ENCODE results near the gene STYXL2. TPM values are rescaled to one million over a fixed set of nuclear protein-coding genes. Genes with fewer than 3 reads are reported as not detected.

The STYXL2 gene
- total and polyA plus RNA-seq, 9 of the 15 experiments (the other 6 are each of a cell fraction or from before 2014, with no cell fraction given), result not detected

GRCh38 chr1:167109125-167109524 is 15.2 kb downstream of the STYXL2 start (continued):
- TF ChIP-seq PCBP2 (IDR thresholded peaks at IDR 0.05; ENCODE audit: low read depth, low read length, poor library complexity, severe bottlenecking), result no peak
- TF ChIP-seq ELF2 (CRISPR knock-in tag; IDR thresholded peaks at IDR 0.05), result no peak
- no peak for TF ChIP-seq TCFL5 (CRISPR knock-in tag; conservative IDR thresholded peaks at IDR 0.05)
- no peak for TF ChIP-seq ZFP36 (IDR thresholded peaks at IDR 0.05; ENCODE audit: low read depth, low read length, partially characterized antibody)
- no peak for TF ChIP-seq ZFP1 (CRISPR knock-in tag; IDR thresholded peaks at IDR 0.05)
- no peak for TF ChIP-seq ZNF79 (CRISPR knock-in tag; IDR thresholded peaks at IDR 0.05; ENCODE audit: low read depth)

DNA sequence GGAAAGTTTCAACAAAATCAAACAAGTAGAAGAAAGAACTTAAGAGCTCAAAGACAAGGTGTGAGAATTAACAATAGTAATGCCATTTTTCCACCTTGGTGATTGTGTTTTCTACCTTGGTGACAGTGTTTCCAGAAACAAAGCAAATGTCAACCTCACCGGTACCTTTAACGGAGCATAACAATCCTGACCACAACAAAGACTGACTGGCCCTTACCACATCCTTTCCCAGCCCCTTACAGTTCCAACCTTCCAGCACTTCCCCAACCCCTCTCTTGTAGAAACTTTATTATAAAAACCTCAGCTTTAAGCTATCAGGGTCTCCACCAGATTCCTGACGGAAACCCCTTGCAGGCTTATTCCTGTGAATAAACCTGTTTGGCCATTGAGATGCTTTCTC is 16.7 kb downstream of the STYXL2 start:
- in situ Hi-C loops (cut with MboI) (no loop called here), intact Hi-C loops (cut with micrococcal nuclease) (no loop called here)
- CTCF ChIA-PET (ENCODE audit: low intra/inter-chr PET ratio), result no interaction called here

More for the DNA sequence above, 16.7 kb downstream of the STYXL2 start:
- H3K36me3 ChIP-seq (ENCODE audit: control insufficient read depth, insufficient read depth, low read length), result no peaks in the 10 kb centered on the region
- no peaks in the 10 kb centered on the region for H4K20me1 ChIP-seq (replicated peaks; ENCODE audit: control insufficient read depth, insufficient read depth, low read length)
- no TSS peak for BruUV-seq (replicated peaks)
- DNase-seq (ENCODE audit: extremely low read depth in 1 of 4, low spot score in 3 of 4), result no peak
- no peak overlapping the region for H3K9ac ChIP-seq (ENCODE audit: insufficient read depth in 1 of 2, low read depth in 2 of 2, low read length in 2 of 2)
- no peaks in the 10 kb centered on the region for H3K79me2 ChIP-seq (ENCODE audit: control insufficient read depth, insufficient read depth, low read length)
- FAIRE-seq, result no peak
- H3K4me3 ChIP-seq, result no peak overlapping the region
- POLR2A ChIA-PET, result no interaction called here
- no peak overlapping the region for H3K27ac ChIP-seq (ENCODE audit: extremely low read depth, low read depth, low read length)
- no peaks in the 10 kb centered on the region for H3K4me1 ChIP-seq (replicated peaks in 1 of 2; ENCODE audit: control insufficient read depth in 2 of 2, insufficient read depth in 2 of 2, low read length in 2 of 2)
- ATAC-seq, result no peak
- no peaks in the 10 kb centered on the region for H3K9me1 ChIP-seq (ENCODE audit: control insufficient read depth, insufficient read depth, low read length)
- peaks cover 3 to 26% of the 10 kb centered on the region in 2 experiments; a peak in 3 of 5 replicates for H3K27me3 ChIP-seq (ENCODE audit: control insufficient read depth in 2 of 2, insufficient read depth in 2 of 2, low read length in 2 of 2)
- no peak for TF ChIP-seq ZBTB1 (CRISPR knock-in tag; IDR thresholded peaks at IDR 0.05; ENCODE audit: borderline replicate concordance, low read depth)
- TF ChIP-seq, protein P1, sequence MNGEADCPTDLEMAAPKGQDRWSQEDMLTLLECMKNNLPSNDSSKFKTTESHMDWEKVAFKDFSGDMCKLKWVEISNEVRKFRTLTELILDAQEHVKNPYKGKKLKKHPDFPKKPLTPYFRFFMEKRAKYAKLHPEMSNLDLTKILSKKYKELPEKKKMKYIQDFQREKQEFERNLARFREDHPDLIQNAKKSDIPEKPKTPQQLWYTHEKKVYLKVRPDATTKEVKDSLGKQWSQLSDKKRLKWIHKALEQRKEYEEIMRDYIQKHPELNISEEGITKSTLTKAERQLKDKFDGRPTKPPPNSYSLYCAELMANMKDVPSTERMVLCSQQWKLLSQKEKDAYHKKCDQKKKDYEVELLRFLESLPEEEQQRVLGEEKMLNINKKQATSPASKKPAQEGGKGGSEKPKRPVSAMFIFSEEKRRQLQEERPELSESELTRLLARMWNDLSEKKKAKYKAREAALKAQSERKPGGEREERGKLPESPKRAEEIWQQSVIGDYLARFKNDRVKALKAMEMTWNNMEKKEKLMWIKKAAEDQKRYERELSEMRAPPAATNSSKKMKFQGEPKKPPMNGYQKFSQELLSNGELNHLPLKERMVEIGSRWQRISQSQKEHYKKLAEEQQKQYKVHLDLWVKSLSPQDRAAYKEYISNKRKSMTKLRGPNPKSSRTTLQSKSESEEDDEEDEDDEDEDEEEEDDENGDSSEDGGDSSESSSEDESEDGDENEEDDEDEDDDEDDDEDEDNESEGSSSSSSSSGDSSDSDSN (IDR thresholded peaks at IDR 0.05; ENCODE audit: borderline replicate concordance in 1 of 2, low read depth in 2 of 2, low read length in 2 of 2), result no peak
- TF ChIP-seq, protein P2, sequence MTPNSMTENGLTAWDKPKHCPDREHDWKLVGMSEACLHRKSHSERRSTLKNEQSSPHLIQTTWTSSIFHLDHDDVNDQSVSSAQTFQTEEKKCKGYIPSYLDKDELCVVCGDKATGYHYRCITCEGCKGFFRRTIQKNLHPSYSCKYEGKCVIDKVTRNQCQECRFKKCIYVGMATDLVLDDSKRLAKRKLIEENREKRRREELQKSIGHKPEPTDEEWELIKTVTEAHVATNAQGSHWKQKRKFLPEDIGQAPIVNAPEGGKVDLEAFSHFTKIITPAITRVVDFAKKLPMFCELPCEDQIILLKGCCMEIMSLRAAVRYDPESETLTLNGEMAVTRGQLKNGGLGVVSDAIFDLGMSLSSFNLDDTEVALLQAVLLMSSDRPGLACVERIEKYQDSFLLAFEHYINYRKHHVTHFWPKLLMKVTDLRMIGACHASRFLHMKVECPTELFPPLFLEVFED (CRISPR knock-in tag; conservative IDR thresholded peaks at IDR 0.05), result no peak
- TF ChIP-seq FIP1L1 (IDR thresholded peaks at IDR 0.05; ENCODE audit: low read depth, low read length, poor library complexity, severe bottlenecking), result no peak
- no peak for TF ChIP-seq SFPQ (IDR thresholded peaks at IDR 0.05; ENCODE audit: low read depth, low read length)
- H3K9me3 ChIP-seq (replicated peaks; ENCODE audit: control insufficient read depth, insufficient read depth, low read depth, low read length), result no peaks in the 10 kb centered on the region
- WGBS (ENCODE audit: insufficient coverage, low coverage, missing lambda C conversion rate), result 0% methylated on average over 3 of the region's 3 CpGs
- H2AFZ ChIP-seq (ENCODE audit: low read depth, low read length), result no peak overlapping the region
- no peak overlapping the region for H3K4me2 ChIP-seq (ENCODE audit: insufficient read depth, low read length)
